ENCODE data around the gene CENPQ. TPM values are rescaled to one million over a fixed set of nuclear protein-coding genes. Genes with fewer than 3 reads are reported as not detected.

Gene CENPQ
- total RNA-seq, 1 donor from 2014 or later, result 13.1 TPM

DNA sequence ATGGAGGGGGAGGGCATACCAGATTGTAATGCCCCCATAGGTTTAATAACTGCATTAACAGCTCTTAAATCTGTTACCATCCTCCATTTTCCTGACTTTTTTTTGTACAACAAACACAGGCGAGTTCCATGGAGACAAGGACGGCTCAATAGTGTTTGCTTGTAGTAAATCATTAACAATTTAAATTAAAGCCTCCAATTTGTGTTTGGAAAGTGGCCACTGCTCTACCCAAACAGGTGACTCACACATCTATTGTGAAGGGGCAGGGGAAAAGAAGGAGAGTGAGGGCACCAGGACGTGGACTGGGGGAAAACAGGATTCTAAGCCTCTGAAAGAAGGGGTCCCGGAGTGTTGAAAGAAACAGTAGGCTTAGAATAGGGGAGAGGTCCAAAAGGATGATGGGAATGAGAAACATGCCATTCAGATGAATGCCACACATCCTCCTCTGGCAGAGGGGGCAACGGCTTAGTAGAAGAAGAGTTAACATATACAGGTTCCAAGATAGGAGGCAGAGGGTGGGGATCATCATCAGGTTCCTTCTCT is 43.5 kb downstream of the CENPQ start:
- TF ChIP-seq, protein P1, sequence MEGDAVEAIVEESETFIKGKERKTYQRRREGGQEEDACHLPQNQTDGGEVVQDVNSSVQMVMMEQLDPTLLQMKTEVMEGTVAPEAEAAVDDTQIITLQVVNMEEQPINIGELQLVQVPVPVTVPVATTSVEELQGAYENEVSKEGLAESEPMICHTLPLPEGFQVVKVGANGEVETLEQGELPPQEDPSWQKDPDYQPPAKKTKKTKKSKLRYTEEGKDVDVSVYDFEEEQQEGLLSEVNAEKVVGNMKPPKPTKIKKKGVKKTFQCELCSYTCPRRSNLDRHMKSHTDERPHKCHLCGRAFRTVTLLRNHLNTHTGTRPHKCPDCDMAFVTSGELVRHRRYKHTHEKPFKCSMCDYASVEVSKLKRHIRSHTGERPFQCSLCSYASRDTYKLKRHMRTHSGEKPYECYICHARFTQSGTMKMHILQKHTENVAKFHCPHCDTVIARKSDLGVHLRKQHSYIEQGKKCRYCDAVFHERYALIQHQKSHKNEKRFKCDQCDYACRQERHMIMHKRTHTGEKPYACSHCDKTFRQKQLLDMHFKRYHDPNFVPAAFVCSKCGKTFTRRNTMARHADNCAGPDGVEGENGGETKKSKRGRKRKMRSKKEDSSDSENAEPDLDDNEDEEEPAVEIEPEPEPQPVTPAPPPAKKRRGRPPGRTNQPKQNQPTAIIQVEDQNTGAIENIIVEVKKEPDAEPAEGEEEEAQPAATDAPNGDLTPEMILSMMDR (conservative IDR thresholded peaks at IDR 0.05), result no peak
- H3K4me3 Mint-ChIP-seq, result no peak overlapping the region
- H3K36me3 Mint-ChIP-seq (ENCODE audit: low read depth), result no peaks in the 10 kb centered on the region
- no peaks in the 10 kb centered on the region for H3K9me3 Mint-ChIP-seq
- no peaks in the 10 kb centered on the region for H3K4me1 Mint-ChIP-seq
- peaks cover 3% of the 10 kb centered on the region for H3K27me3 Mint-ChIP-seq (ENCODE audit: low read depth)
- no peak for DNase-seq (ENCODE audit: low read depth, low spot score)
- no peak overlapping the region for H3K27ac Mint-ChIP-seq (ENCODE audit: unreplicated experiment)

DNA sequence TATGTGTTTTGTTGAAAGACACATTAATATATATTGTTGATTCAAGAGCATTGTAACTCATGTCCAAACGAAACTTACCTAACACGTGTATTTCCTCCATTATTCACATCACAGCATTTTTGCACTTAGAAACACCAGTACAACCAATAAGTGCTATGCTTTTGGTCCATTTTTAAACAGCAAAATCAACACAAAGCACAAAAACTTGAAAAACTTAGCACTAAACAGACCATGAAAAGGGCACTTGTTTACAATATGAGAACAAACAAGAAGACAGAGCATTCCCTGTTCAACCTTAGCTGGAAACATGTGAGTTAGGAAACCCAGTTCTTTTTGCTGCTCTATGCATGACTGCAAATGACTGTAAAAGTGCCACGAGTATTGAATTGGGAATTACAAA is 46.2 kb downstream of the CENPQ start:
- DNase-seq (ENCODE audit: low read depth, low spot score), result no peak
- Mint-ChIP-seq H3K27ac (ENCODE audit: unreplicated experiment) (no peak overlapping the region), H3K27me3 (ENCODE audit: low read depth) (peaks cover 2% of the 10 kb centered on the region), H3K4me3 (no peak overlapping the region), H3K9me3 (no peaks in the 10 kb centered on the region), H3K36me3 (ENCODE audit: low read depth) (no peaks in the 10 kb centered on the region), H3K4me1 (no peaks in the 10 kb centered on the region)
- TF ChIP-seq, protein P1 (conservative IDR thresholded peaks at IDR 0.05), result no peak

DNA sequence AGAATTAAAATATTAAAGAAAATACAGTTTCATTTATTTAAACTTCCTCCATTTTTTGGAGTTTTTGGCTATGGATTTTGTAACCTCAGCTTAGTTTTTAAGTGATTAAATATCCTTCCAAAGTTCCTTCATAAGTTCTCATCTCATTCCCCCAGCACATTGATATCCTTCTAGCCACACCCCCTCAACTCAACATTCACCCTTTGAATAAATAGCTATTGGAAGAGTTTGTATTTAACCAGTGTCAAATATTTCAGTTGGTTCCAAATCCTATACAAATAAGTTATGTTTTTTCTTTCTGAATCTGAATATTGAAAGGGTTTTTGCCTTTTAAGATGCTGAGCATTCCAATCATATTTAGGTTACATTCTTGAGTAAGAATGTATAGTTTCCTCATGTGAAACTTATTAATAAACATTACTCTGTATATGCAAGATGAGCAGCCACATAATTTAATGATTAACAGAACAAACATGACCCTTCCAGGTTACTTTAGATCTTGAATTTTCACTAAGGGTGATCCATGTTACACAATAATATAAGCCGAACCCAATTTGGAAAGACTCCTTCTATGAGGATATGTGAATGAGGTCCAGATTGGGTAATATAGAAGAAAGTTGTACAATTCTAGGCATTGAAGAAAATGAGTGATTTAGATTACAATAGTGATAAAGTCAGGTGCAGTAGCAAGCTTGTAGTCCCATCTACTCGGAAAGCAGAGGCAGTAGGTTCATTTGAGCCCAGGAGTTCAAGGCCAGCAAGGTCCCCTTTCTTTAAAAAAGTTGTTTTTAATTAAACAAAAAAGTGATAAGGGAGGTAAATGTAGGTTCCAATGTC is 50.2 kb downstream of the CENPQ start:
- peaks cover 2% of the 10 kb centered on the region for H3K9me3 Mint-ChIP-seq
- no peak overlapping the region for H3K4me3 Mint-ChIP-seq
- H3K27me3 Mint-ChIP-seq (ENCODE audit: low read depth), result peaks cover 2% of the 10 kb centered on the region
- TF ChIP-seq, protein P1 (conservative IDR thresholded peaks at IDR 0.05), result no peak
- no peaks in the 10 kb centered on the region for H3K4me1 Mint-ChIP-seq
- no peaks in the 10 kb centered on the region for H3K36me3 Mint-ChIP-seq (ENCODE audit: low read depth)
- H3K27ac Mint-ChIP-seq (ENCODE audit: unreplicated experiment), result no peak overlapping the region
- no peak for DNase-seq (ENCODE audit: low read depth, low spot score)

DNA sequence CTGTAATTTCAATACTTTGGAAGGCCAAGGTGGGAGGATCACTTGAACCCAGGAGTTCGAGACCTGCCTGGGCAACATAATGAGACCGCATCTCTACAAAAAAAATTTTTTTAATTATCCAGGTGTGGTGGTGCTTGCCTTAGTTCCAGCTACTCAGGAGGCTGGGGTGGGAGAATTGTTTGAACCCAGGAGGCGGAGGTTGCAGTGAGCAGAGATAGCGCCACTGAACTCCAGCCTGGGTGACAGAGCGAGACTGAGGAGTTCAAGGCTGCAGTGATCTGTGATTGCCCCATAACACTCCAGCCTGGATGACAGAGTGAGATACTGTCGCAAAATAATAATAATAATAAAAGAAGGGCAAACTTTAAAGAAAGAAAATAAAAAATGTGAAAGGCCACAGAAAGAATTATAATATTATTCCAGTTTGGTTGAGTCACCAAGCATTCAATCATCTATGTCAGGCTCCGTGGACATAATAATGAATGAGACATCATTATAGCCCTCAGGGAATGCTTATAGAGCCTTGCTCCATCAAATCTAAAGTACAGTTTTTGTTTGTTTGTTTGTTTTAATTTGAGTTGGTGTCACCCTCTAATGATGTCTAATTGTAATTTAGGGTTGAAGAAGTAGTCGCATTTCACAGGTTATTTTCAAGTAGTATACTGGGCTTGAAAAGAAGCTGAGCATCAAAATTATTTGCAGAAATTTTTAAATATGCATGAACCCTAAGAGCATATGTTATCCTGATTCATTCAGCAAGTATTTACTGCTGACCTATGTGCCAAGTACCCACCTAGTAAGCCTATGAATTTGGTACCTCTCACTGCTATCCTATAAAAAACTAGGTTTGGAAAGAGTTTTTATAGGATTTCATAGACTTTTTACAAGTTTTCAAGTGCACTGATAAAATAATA is 51.7 kb downstream of the CENPQ start:
- Mint-ChIP-seq H3K27me3 (ENCODE audit: low read depth) (peaks cover 2% of the 10 kb centered on the region), H3K4me1 (no peaks in the 10 kb centered on the region), H3K9me3 (peaks cover 2% of the 10 kb centered on the region), H3K4me3 (no peak overlapping the region), H3K36me3 (ENCODE audit: low read depth) (no peaks in the 10 kb centered on the region), H3K27ac (ENCODE audit: unreplicated experiment) (no peak overlapping the region)
- TF ChIP-seq, protein P1 (conservative IDR thresholded peaks at IDR 0.05), result no peak
- DNase-seq (ENCODE audit: low read depth, low spot score), result no peak

DNA sequence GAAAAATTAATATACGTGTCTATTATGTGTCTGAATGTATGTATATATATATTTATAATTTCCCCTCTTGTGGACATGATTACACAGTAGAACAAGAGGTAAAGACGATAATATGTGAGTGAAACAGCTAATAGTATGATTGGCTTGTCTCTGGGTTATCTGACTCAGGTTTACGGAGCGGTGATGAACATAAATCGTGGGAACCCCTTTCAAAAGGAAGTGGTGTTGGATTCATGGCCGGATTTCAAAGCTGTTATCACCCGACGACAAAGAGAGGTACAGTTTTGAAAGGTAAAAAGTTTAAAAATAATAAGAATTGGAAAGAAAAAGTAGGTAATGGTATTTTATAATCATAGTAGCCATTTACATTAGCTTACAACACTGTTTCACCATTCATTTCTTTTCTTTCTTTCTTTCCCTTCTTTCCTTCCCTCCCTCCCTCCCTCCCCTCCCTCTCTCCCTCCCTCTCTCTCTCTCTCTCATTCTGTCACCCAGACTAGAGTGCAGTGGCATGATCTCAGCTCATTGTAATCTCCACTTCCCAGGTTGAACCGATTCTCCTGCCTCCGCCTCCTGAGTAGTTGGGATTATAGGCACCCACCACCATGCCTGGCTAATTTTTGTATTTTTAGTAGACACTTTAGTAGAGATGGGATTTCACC is 52.4 kb downstream of the CENPQ start:
- H3K36me3 Mint-ChIP-seq (ENCODE audit: low read depth), result no peaks in the 10 kb centered on the region
- peaks cover 2% of the 10 kb centered on the region for H3K27me3 Mint-ChIP-seq (ENCODE audit: low read depth)
- no peaks in the 10 kb centered on the region for H3K4me1 Mint-ChIP-seq
- no peak overlapping the region for H3K27ac Mint-ChIP-seq (ENCODE audit: unreplicated experiment)
- H3K9me3 Mint-ChIP-seq, result peaks cover 2% of the 10 kb centered on the region
- no peak overlapping the region for H3K4me3 Mint-ChIP-seq
- TF ChIP-seq, protein P1 (conservative IDR thresholded peaks at IDR 0.05), result no peak
- no peak for DNase-seq (ENCODE audit: low read depth, low spot score)
